DOHH2 (cell line): ENCODE results near the gene DCAF8.

ENCODE experiments used
- H3F3A ChIP-seq: fragments of 200-600 bp; sonication (generic), shearing (Covaris generic); 2 replicates; pipeline ENCODE4 v1.6.0; 2016; ENCODE audit warnings: antibody characterized with exemption, mild to moderate bottlenecking; ENCODE audit not compliant: control insufficient read depth, insufficient read depth
- H3K27ac ChIP-seq: fragments of 200-600 bp; sonication (generic); 2 replicates; pipeline ENCODE4 v1.5.1; 2014; ENCODE audit warnings: low read depth, mild to moderate bottlenecking, low read length, moderate library complexity
- H3K27me3 ChIP-seq: fragments of 200-600 bp; sonication (generic); 2 replicates; pipeline ENCODE4 v1.6.1; 2014; ENCODE audit warnings: mild to moderate bottlenecking, low read length, mixed read lengths; ENCODE audit not compliant: control insufficient read depth
- H3K36me3 ChIP-seq: fragments of 200-600 bp; sonication (generic); 2 replicates; pipeline ENCODE4 v1.6.1; 2014; ENCODE audit warnings: mild to moderate bottlenecking, low read length, moderate library complexity, mixed read lengths; ENCODE audit not compliant: control insufficient read depth
- H3K4me1 ChIP-seq: fragments of 200-600 bp; sonication (generic); 2 replicates; pipeline ENCODE4 v1.6.1; 2014; ENCODE audit warnings: mild to moderate bottlenecking, low read length, mixed read lengths; ENCODE audit not compliant: control insufficient read depth
- H3K4me2 ChIP-seq: fragments of 200-600 bp; sonication (generic); 2 replicates; pipeline ENCODE4 v1.6.0; 2014; ENCODE audit warnings: mild to moderate bottlenecking, low read length, moderate library complexity
- H3K4me3 ChIP-seq: fragments of 200-600 bp; sonication (generic); 2 replicates; pipeline ENCODE4 v1.5.1; 2014; ENCODE audit warnings: mild to moderate bottlenecking, low read length, mixed read lengths
- H3K79me2 ChIP-seq: fragments of 200-600 bp; sonication (generic); 2 replicates; pipeline ENCODE4 v1.6.1; 2014; ENCODE audit warnings: mild to moderate bottlenecking, low read length, mixed read lengths; ENCODE audit not compliant: control insufficient read depth
- H3K9me2 ChIP-seq: fragments of 200-600 bp; sonication (generic); replicated peaks from 2 replicates; pipeline ENCODE4 v1.6.1; 2014; ENCODE audit warnings: mild to moderate bottlenecking, low read length, mixed read lengths; ENCODE audit not compliant: control insufficient read depth
- H3K9me3 ChIP-seq: fragments of 200-600 bp; sonication (generic); 2 replicates; pipeline ENCODE4 v1.6.1; 2014; ENCODE audit warnings: antibody characterized with exemption, low read length, mixed read lengths; ENCODE audit not compliant: control insufficient read depth, insufficient read depth
- H4K20me1 ChIP-seq: fragments of 200-600 bp; sonication (generic); 2 replicates; pipeline ENCODE4 v1.6.0; 2014; ENCODE audit warnings: low read depth, mild to moderate bottlenecking, antibody characterized with exemption, low read length, moderate library complexity; ENCODE audit not compliant: control insufficient read depth, insufficient read depth
- CTCF ChIP-seq: fragments of 200-600 bp; sonication (generic); IDR thresholded peaks from one replicate; pipeline ENCODE4 v1.5.1; 2014; ENCODE audit warnings: antibody characterized with exemption, mild to moderate bottlenecking, low read depth, low read length; ENCODE audit not compliant: poor library complexity, severe bottlenecking
- EZH2phosphoT487 ChIP-seq: fragments of 200-600 bp; sonication (generic); IDR thresholded peaks from 2 replicates; pipeline ENCODE4 v1.6.1; 2017; ENCODE audit warnings: borderline replicate concordance, mild to moderate bottlenecking, antibody characterized with exemption, low read length, moderate library complexity, mixed read lengths

Gene DCAF8

GRCh38 chr1:160221089-160221488 lies 41.3 kb downstream of the DCAF8 start:
- Histone ChIP-seq H3K9me3 (no peaks in the 10 kb centered on the region), H4K20me1 (no peaks in the 10 kb centered on the region), H3K9me2 (no peaks in the 10 kb centered on the region), H3K27ac (no peak overlapping the region), H3K4me2 (no peak overlapping the region), H3K4me1 (no peaks in the 10 kb centered on the region), H3K36me3 (peaks cover 98% of the 10 kb centered on the region), H3F3A (peaks cover 5% of the 10 kb centered on the region; the same call in 1 of the 2 replicates), H3K27me3 (no peaks in the 10 kb centered on the region), H3K4me3 (no peak overlapping the region), H3K79me2 (no peaks in the 10 kb centered on the region)
- TF ChIP-seq EZH2phosphoT487 (no peak), CTCF (no peak)

GRCh38 chr1:160220301-160220700 lies 42.0 kb downstream of the DCAF8 start:
- H3K27ac ChIP-seq: no peak overlapping the region
- peaks cover 98% of the 10 kb centered on the region for H3K36me3 ChIP-seq
- no peaks in the 10 kb centered on the region for H3K79me2 ChIP-seq
- H4K20me1 ChIP-seq: no peaks in the 10 kb centered on the region
- H3K9me3 ChIP-seq: no peaks in the 10 kb centered on the region
- H3K27me3 ChIP-seq: no peaks in the 10 kb centered on the region
- no peak for TF ChIP-seq EZH2phosphoT487
- H3K4me2 ChIP-seq: no peak overlapping the region
- H3F3A ChIP-seq: peaks cover 9% of the 10 kb centered on the region; the same call in 1 of the 2 replicates
- no peaks in the 10 kb centered on the region for H3K4me1 ChIP-seq
- no peak overlapping the region for H3K4me3 ChIP-seq
- H3K9me2 ChIP-seq: no peaks in the 10 kb centered on the region

GRCh38 chr1:160219062-160219929 lies 43.1 kb downstream of the DCAF8 start:
- Histone ChIP-seq H3K4me1 (no peaks in the 10 kb centered on the region), H3F3A (peaks cover 18% of the 10 kb centered on the region), H3K36me3 (peaks cover 98% of the 10 kb centered on the region), H3K79me2 (no peaks in the 10 kb centered on the region), H3K9me2 (no peaks in the 10 kb centered on the region), H3K4me2 (no peak overlapping the region), H3K4me3 (no peak overlapping the region), H4K20me1 (no peaks in the 10 kb centered on the region), H3K27me3 (no peaks in the 10 kb centered on the region), H3K27ac (no peak overlapping the region), H3K9me3 (no peaks in the 10 kb centered on the region)
- TF ChIP-seq EZH2phosphoT487 (no peak), CTCF (peak; percentile 31)

GRCh38 chr1:160217481-160218051 lies 44.8 kb downstream of the DCAF8 start:
- Histone ChIP-seq H3K36me3 (peaks cover 98% of the 10 kb centered on the region), H3K79me2 (no peaks in the 10 kb centered on the region), H4K20me1 (no peaks in the 10 kb centered on the region), H3K4me3 (no peak overlapping the region), H3K4me1 (no peaks in the 10 kb centered on the region), H3K27ac (no peak overlapping the region), H3K27me3 (no peaks in the 10 kb centered on the region), H3K9me2 (no peaks in the 10 kb centered on the region), H3K9me3 (no peaks in the 10 kb centered on the region), H3F3A (peaks cover 19% of the 10 kb centered on the region), H3K4me2 (no peak overlapping the region)
- no peak for TF ChIP-seq CTCF
- no peak for TF ChIP-seq EZH2phosphoT487
